GM12878 (cell line): Measurements from ENCODE around the gene HMBS. TPM values are rescaled to one million over a fixed set of nuclear protein-coding genes. Genes with fewer than 3 reads are reported as not detected.

ENCODE experiments used
- ATF7 ChIP-seq: fragments of 450-650 bp; IDR thresholded peaks from 2 replicates; pipeline ENCODE4 v1.6.1; 2016; ENCODE audit warnings: low read depth, mild to moderate bottlenecking
- BHLHE40 ChIP-seq, 2 experiments: fragments of 450-650 bp in 1 of 2; IDR thresholded peaks; 2 replicates each; pipeline ENCODE4 v1.6.1; 2011 to 2017; ENCODE audit warnings: low read depth in 2 of 2, borderline replicate concordance in 1 of 2, improper control_type of control experiment in 1 of 2, low read length in 1 of 2, mild to moderate bottlenecking in 1 of 2
- BMI1 ChIP-seq: fragments of 450-650 bp; IDR thresholded peaks from 2 replicates; pipeline ENCODE4 v1.6.1; 2016; ENCODE audit warnings: mild to moderate bottlenecking, moderate library complexity, borderline replicate concordance
- CEBPB ChIP-seq, 2 experiments: fragments of 150-350 bp in 1 of 2; IDR thresholded peaks; 2 replicates each; pipeline ENCODE4 v1.6.1; 2012 to 2014; ENCODE audit warnings: low read depth in 2 of 2, low read length in 2 of 2, borderline replicate concordance in 1 of 2, inconsistent platforms in 1 of 2
- E2F8 ChIP-seq: fragments of 450-650 bp; IDR thresholded peaks from 2 replicates; pipeline ENCODE4 v1.6.1; 2018; ENCODE audit warnings: mild to moderate bottlenecking, low read depth, moderate library complexity; ENCODE audit not compliant: partially characterized antibody
- EED ChIP-seq: sonication (generic); IDR thresholded peaks from 2 replicates; pipeline ENCODE4 v1.6.1; 2016; ENCODE audit warnings: antibody characterized with exemption, low read depth
- EGR1 ChIP-seq, 2 experiments: IDR thresholded peaks; 1 replicate in 1 of 2; 2 replicates in 1 of 2; pipeline ENCODE4 v1.6.1; 2011 to 2012; ENCODE audit warnings: low read depth in 2 of 2, low read length in 2 of 2, borderline replicate concordance in 1 of 2, mild to moderate bottlenecking in 1 of 2, moderate library complexity in 1 of 2
- EP300 ChIP-seq, 2 experiments: fragments of 150-350 bp in 1 of 2; IDR thresholded peaks; 2 replicates each; pipeline ENCODE4 v1.6.1; 2011 to 2012; ENCODE audit warnings: low read depth in 2 of 2, low read length in 2 of 2, borderline replicate concordance in 1 of 2, improper control_type of control experiment in 1 of 2, inconsistent platforms in 1 of 2; ENCODE audit not compliant: control insufficient read depth in 1 of 2
- ESRRA ChIP-seq: IDR thresholded peaks from 2 replicates; pipeline ENCODE4 v1.6.1; 2012; ENCODE audit warnings: mild to moderate bottlenecking, low read length, improper control_type of control experiment
- HDAC2 ChIP-seq: fragments of 200-600 bp; sonication (generic); IDR thresholded peaks from 2 replicates; pipeline ENCODE4 v1.6.1; 2017
- HDAC6 ChIP-seq: fragments of 200-600 bp; sonication (generic); IDR thresholded peaks from one replicate; pipeline ENCODE4 v1.8.0; 2017; ENCODE audit warnings: antibody characterized with exemption; ENCODE audit not compliant: unreplicated experiment
- IRF4 ChIP-seq: IDR thresholded peaks from 2 replicates; pipeline ENCODE4 v1.6.1; 2011; ENCODE audit warnings: low read depth, low read length
- JUND ChIP-seq: IDR thresholded peaks from 2 replicates; pipeline ENCODE4 v1.6.1; 2012; ENCODE audit warnings: low read depth, mild to moderate bottlenecking, low read length, improper control_type of control experiment, moderate library complexity
- NFYA ChIP-seq: IDR thresholded peaks from 2 replicates; pipeline ENCODE4 v1.6.1; 2011; ENCODE audit warnings: low read depth, mild to moderate bottlenecking, low read length, improper control_type of control experiment, borderline replicate concordance
- PKNOX1 ChIP-seq: fragments of 450-650 bp; IDR thresholded peaks from 2 replicates; pipeline ENCODE4 v1.6.1; 2016; ENCODE audit warnings: mild to moderate bottlenecking
- PML ChIP-seq: IDR thresholded peaks from 2 replicates; pipeline ENCODE4 v1.6.1; 2012; ENCODE audit warnings: low read length, inconsistent platforms
- POU2F2 ChIP-seq: IDR thresholded peaks from 3 replicates; pipeline ENCODE4 v1.6.1; 2011; ENCODE audit warnings: low read depth, mild to moderate bottlenecking, low read length, borderline replicate concordance
- RBBP5 ChIP-seq: fragments of 200-600 bp; sonication (generic); conservative IDR thresholded peaks from 2 replicates; pipeline ENCODE4 v1.6.1; 2016
- RFX5 ChIP-seq: IDR thresholded peaks from 2 replicates; pipeline ENCODE4 v1.6.1; 2011; ENCODE audit warnings: low read depth, low read length, improper control_type of control experiment
- SMAD1 ChIP-seq: fragments of 450-650 bp; IDR thresholded peaks from 2 replicates; pipeline ENCODE4 v1.6.1; 2018; ENCODE audit warnings: mild to moderate bottlenecking, low read depth; ENCODE audit not compliant: partially characterized antibody
- SMAD5 ChIP-seq: IDR thresholded peaks from 2 replicates; pipeline ENCODE4 v1.6.1; 2016; ENCODE audit warnings: antibody characterized with exemption, low read depth
- SREBF1 ChIP-seq: IDR thresholded peaks from 2 replicates; pipeline ENCODE4 v1.6.1; 2012; ENCODE audit warnings: mild to moderate bottlenecking, low read length
- TAF1 ChIP-seq: IDR thresholded peaks from 2 replicates; pipeline ENCODE4 v1.6.1; 2011; ENCODE audit warnings: mild to moderate bottlenecking, low read depth, low read length, borderline replicate concordance
- TCF3 ChIP-seq: IDR thresholded peaks from 2 replicates; pipeline ENCODE4 v1.6.1; 2012; ENCODE audit warnings: low read depth, mild to moderate bottlenecking, low read length, borderline replicate concordance; ENCODE audit not compliant: insufficient read depth
- ZBTB33 ChIP-seq: fragments of 450-650 bp; IDR thresholded peaks from 2 replicates; pipeline ENCODE4 v1.6.1; 2017; ENCODE audit warnings: mild to moderate bottlenecking
- ZSCAN29 ChIP-seq: fragments of 450-650 bp; IDR thresholded peaks from 2 replicates; pipeline ENCODE4 v1.6.1; 2017; ENCODE audit warnings: mild to moderate bottlenecking, moderate library complexity
- polyA plus RNA-seq, 11 experiments: library from polyadenylated mRNA; depleted of rRNA in 4 of 11; unstranded in 6 of 11; stranded (reverse) in 5 of 11; fragments of >200 nt; fragmentation: Nextera tagmentation in 4 of 11; fragmentation: Illumina TruSeq in 1 of 11; extraction: Ambion mirVana in 4 of 11; extraction: Trizol in 1 of 11; gene quantifications; 1 replicate in 1 of 11; 2 replicates in 10 of 11; pipeline versions ENCODE4 v1.2.1 to v1.2.3, GENCODE V29; 2011 to 2016; ENCODE audit warnings: inconsistent platforms in 2 of 11, missing spikeins in 2 of 11, low read depth in 1 of 11
- total RNA-seq, 4 experiments: library from RNA; depleted of rRNA in 3 of 4; stranded (reverse); fragments of >200 nt in 3 of 4; fragmentation: Illumina TruSeq in 1 of 4; extraction: Trizol in 1 of 4; gene quantifications; 2 replicates each; pipeline versions ENCODE4 v1.2.1 to v1.2.3, GENCODE V29; 2013 to 2021

The HMBS gene
- total and polyA plus RNA-seq, 10 of the 15 experiments (the other 5 are each of a cell fraction or from before 2014, with no cell fraction given): 17.7 to 96.7 (median 49.7) TPM

GRCh38 chr11:119084663-119085436, at the start of gene HMBS (continued):
- TF ChIP-seq HDAC2: no peak
- TF ChIP-seq CEBPB (IDR thresholded peaks at IDR 0.05; ENCODE audit: borderline replicate concordance in 1 of 2, low read depth in 2 of 2, low read length in 2 of 2): no peak
- TF ChIP-seq IRF4: no peak
- 0 out of 2 replicates have a peak, but pooled peaks have one; percentile 47 for TF ChIP-seq ESRRA
- no peak for TF ChIP-seq E2F8
- TF ChIP-seq JUND: no peak
- TF ChIP-seq ZSCAN29: peak; percentile 92
- no peak for TF ChIP-seq ZBTB33
- TF ChIP-seq NFYA: no peak; the same call in 1 of the 2 replicates
- no peak for TF ChIP-seq SMAD1
- TF ChIP-seq TCF3: no peak
- no peak for TF ChIP-seq EED
- TF ChIP-seq RFX5: peak; percentile 66; the same call in 1 of the 2 replicates
- TF ChIP-seq RBBP5: no peak
- peak; percentile 41; the same call in 1 of the 2 replicates for TF ChIP-seq TAF1
- TF ChIP-seq BHLHE40 (IDR thresholded peaks at IDR 0.05; ENCODE audit: borderline replicate concordance in 1 of 2, low read depth in 2 of 2, low read length in 1 of 2): peak in 1 of 2 experiments; percentile 78; a peak in 2 of 4 replicates
- TF ChIP-seq EGR1 (IDR thresholded peaks at IDR 0.05; ENCODE audit: borderline replicate concordance in 1 of 2, low read depth in 2 of 2, low read length in 2 of 2): no peak
- TF ChIP-seq EP300 (IDR thresholded peaks at IDR 0.05; ENCODE audit: borderline replicate concordance in 1 of 2, control insufficient read depth in 1 of 2, low read depth in 2 of 2, low read length in 2 of 2): peak in 1 of 2 experiments; percentile 12; a peak in 1 of 4 replicates
- TF ChIP-seq PKNOX1: peak; percentile 75
- TF ChIP-seq PML: peak; percentile 92; the same call in 1 of the 2 replicates
- peak; percentile 82 for TF ChIP-seq SMAD5
- TF ChIP-seq SREBF1: no peak
- no peak; the same call in 2 of the 3 replicates for TF ChIP-seq POU2F2
- peak; percentile 62 for TF ChIP-seq ATF7
- TF ChIP-seq HDAC6: no peak
- TF ChIP-seq BMI1: no peak
